Kasumi-1 (cell line): ENCODE data around the gene CDH1.

Experiments used
- DNase-seq, 2 experiments: peaks; one replicate each; lab custom pipeline; 2025; lab: John Stamatoyannopoulos, UW

CDH1 gene

GRCh38 chr16:68732042-68732680, 4.9 kb upstream of the CDH1 start:
- DNase-seq: no peak

DNA sequence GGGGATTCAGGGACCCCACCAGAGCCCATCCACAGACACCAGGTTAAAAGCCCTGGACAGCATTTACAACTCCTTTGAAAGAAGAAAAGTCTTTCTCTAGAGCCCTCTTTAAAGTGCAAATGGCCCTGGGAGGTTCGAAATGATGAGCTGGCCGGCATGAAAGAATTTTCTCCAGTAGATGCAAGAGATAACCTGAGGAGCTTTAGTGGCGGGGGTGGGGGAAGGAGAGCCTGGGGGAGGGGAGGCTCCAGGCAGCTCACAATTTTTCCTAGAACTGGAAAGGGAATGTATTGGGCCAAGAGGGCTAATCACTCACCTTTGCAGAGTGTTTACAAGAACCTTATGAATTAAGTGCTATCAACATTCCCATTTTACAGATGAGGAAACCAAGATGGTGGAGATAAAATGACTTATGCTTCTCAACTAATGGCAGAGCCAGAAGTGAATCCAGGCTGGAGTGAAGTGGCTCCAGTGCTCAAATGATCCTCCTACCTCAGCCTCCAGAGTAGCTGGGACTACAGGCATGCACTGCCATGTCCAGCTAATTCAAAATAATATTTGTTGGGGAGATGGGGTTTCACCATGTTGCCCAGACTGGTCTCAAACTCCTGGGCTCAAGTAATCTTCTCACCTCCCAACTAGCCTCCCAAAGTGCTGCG, 4.2 kb upstream of the CDH1 start:
- DNase-seq: no peak

DNA sequence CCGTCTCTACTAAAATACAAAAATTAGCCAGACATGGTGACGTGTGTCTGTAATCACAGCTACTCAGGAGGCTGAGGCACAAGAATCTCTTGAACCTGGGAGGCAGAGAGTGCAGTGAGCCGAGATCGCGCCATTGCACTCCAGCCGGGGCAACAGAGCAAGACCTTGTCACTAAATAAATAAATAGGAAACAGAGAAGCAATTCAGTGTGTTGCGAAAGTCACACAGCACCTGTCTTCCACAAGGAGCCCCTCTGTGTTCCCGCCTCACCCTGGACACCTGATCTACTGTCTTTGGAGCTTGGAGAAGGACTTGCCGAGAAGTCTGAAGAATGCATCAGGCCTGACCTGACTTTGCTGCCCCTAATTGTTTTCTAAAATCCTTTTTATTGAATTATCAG, 3.5 kb upstream of the CDH1 start:
- DNase-seq: no peak

GRCh38 chr16:68734782-68735181, 2.3 kb upstream of the CDH1 start:
- no peak for DNase-seq

DNA sequence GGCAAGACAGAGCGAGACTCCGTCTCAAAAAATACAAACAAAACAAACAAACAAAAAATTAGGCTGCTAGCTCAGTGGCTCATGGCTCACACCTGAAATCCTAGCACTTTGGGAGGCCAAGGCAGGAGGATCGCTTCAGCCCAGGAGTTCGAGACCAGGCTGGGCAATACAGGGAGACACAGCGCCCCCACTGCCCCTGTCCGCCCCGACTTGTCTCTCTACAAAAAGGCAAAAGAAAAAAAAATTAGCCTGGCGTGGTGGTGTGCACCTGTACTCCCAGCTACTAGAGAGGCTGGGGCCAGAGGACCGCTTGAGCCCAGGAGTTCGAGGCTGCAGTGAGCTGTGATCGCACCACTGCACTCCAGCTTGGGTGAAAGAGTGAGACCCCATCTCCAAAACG, 531 bp upstream of the CDH1 start:
- DNase-seq: no peak

DNA sequence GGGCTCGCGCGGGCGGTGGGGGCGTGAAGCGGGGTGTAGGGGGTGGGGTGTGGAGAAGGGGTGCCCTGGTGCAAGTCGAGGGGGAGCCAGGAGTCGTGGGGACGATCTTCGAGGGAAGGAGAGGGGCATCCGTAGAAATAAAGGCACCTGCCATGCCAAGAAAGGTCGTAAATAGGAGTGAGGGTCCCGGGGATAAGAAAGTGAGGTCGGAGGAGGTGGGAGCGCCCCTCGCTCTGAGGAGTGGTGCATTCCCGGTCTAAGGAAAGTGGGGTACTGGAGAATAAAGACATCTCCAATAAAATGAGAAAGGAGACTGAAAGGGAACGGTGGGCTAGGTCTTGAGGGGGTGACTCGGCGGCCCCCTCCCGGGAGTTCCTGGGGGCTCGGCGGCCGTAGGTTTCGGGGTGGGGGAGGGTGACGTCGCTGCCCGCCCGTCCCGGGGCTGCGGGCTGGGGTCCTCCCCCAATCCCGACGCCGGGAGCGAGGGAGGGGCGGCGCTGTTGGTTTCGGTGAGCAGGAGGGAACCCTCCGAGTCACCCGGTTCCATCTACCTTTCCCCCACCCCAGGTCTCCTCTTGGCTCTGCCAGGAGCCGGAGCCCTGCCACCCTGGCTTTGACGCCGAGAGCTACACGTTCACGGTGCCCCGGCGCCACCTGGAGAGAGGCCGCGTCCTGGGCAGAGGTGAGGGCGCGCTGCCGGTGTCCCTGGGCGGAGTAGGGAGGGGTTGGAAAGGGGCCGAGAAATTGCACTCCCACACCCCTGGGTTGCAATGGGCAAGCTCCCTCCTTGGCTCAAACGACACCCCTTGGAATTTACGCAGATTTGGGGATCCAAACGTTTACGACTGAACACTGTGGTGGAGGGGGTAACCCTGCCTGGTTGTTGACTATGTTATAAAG, 888 bp downstream of the CDH1 start:
- no peak for DNase-seq

DNA sequence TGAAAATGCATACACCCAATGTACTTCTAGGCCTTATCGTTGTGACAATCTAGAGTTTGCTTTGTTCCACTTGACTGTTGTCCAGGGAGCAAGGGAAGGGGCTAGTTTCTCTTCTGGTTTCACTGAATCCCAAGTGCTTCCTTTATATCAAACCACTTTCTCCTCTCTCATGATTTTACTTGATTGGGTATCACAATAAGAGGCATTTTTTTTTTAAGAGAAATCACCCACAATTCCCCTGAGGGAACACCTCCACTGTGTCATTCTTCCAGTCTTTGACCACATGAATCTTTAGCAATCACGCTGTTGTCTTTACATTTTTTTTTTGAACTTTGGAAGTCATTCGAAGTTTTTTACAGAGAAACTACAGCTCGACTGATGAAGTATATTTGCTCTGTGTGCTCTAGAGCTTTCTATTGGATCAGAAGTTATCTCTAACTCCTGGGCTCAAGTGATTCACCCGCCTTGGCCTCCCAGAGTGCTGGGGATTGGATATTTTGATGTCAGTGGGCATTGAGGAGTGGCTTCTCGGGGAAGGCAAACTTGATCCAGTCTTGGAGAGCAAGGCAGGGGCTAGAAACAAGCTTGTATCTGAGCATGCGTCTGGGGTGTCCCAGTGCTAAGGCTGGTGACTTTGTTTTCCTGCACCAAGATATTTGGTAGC, 3.0 kb downstream of the CDH1 start:
- DNase-seq: no peak

GRCh38 chr16:68740628-68741346, 3.7 kb downstream of the CDH1 start:
- DNase-seq: no peak

DNA sequence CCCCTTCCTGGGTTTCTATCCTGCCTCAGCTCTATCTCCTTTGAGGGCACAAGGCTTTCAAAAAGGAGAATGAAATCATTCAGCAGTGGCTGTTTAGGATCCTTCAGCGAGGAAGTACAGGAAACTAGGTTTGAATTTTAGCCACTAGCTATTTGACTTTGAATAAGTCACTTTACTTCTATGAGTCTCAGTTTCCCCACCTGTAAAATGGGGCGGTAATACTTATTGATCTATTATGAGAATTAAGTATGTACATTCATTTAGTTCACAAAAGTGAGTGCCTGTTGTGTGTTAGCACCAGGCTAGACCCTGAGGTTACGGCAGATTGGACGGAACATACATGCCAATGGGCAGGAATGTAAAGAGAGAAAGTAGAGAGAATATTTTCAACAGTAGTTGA, 6.6 kb downstream of the CDH1 start:
- no peak for DNase-seq

GRCh38 chr16:68744744-68745280, 7.7 kb downstream of the CDH1 start:
- no peak for DNase-seq

GRCh38 chr16:68746951-68747350, 9.9 kb downstream of the CDH1 start:
- no peak for DNase-seq

- DNase-seq: no peak
Measured at GRCh38 chr16:68749432-68749831, 12.3 kb downstream of the CDH1 start.

DNA sequence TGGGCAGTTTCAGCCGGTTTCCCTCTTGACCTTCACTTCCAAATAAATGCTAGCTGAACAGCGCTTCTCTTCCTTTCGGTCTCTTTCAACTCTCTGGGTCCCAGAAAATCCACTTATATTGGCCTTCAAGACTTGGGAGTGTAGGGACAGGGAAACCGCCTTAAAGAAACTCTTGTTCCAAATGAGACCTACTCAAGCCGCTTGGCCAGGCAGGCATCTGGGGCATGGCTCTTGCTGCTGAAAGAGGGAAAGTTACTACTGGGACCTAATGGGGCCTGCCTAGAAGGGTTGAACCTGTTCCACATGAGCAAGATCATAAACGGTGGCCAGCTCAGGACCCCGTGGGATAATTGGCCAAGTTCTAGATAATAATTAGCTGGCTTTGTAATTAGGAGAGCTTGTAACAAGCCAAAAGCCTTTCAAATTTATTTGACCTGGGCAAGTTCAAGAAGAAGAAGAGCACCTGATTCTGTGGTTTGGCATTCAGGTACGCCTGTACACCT, 13.2 kb downstream of the CDH1 start:
- DNase-seq: no peak

DNA sequence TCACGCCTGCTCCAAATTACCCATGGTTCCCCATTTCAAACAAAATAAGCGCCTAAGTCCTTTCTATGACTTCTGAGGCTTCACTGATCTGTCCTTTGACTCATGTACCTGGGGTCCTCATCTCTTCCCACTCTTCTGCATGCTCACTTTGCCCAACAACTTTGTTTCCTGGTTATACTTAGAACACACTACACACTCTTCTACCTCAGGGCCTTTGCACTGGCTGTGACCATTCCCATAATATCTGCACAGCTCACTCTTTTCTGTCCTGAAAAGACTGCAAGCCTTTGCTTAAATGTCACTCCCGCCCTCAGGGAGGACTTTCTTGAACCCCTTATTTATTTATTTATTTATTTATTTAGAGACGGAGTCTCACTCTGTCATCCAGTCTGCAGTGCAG, 14.1 kb downstream of the CDH1 start:
- no peak for DNase-seq

DNA sequence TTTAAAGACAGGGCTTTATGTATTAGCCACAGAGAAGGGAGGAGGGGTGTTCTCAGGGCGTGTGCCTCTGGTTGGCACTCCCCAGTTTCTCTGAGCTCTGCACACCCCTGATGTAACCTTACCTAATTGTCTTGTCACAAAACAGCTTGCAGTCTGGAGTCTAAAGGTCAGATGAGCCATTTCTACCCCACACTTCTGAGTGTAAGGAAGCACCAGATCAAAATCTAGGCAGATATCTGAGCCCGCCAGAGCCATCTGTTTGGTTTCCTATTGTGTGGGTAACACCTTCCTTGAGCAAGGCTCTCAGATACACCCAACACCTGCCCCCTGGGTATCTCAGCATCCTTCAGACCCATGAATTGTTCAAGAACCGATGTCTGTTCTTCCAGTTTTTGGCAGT, 15.5 kb downstream of the CDH1 start:
- DNase-seq: no peak

- DNase-seq: no peak
Measured at GRCh38 chr16:68754084-68754792, 17.1 kb downstream of the CDH1 start.

- DNase-seq: no peak
Measured at GRCh38 chr16:68756239-68756915, 19.3 kb downstream of the CDH1 start.

DNA sequence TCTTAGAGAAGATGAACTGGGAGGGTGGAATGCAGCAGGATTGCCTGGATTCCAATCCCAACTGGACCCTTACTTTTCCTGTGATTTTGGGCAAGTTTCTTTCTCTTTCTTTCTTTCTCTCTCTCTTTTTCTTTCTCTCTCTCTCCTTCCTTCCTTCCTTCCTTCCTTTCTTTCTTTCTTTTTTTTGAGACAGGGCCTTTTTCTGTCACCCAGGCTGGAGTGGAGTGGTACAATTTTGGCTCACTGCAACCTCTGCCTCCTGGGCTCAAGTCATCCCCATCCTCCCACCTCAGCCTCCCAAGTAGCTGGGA, 20.5 kb downstream of the CDH1 start:
- no peak for DNase-seq

DNA sequence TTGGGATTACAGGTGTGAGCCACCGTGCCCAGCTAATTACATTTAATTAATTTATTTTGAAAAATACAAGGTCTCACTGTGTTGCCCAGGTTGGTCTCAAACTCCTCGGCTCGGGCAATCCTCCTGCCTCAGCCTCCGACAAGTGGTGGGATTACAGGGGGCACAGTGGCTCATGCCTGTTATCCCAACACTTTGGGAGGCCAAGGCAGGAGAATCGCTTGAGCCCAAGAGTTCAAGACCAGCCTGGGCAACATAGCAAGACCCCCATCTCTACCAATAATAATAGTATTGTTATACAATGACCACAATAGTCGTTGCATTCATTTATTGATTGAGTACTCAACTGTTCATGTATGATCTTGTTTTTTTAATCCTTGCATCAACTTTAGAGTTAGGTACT, 22.0 kb downstream of the CDH1 start:
- DNase-seq: no peak

DNA sequence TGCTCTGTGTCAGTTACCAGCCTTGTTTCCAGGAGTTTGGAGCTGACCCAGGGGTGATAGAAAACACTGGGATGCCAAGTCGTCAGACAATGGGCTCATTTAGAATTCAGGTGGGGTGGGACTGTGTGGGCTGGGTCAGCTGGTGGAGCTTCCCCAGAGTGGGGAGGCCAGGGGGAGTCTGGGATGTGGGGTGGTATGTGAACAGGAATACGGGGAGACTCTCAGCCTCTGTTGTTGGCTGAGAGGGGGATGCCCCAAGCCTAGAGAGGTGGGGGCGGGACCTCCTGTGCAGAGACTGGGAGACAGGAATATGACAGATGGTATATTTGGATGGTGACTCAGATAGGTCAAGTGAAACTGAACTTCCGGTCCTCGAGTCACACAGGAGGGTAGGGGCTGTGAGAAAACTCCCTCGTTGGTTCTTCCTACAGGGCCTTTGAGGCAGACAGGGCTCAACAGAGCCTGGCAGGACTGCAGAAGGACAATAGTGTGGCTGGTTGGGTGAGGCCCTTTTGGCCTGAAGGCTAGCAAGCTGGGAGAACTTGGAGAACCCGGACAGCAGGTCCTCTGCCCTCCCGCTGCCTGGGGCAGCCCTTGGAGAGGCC, 23.7 kb downstream of the CDH1 start:
- DNase-seq: no peak
